T-helper 9 cell (primary cell): ENCODE data around the gene INHBC.
A peak's percentile ranks its signal among the peaks of the same experiment; 100 is the strongest.
"Not testable (repeated sequence)": the region's sequence is repeated elsewhere in the genome, so short reads cannot be mapped to it uniquely, and the experiment has no call there.

Experiments
- DNase-seq: peaks from one replicate; pipeline ENCODE4 v3.0.0-alpha.2; 2020

The INHBC gene

GRCh38 chr12:57429473-57430111, 5.0 kb upstream of the INHBC start:
- DNase-seq: no peak

- DNase-seq: no peak
Observed at GRCh38 chr12:57430112-57430930, 4.3 kb upstream of the INHBC start.

- DNase-seq: peak; percentile 92
Observed at GRCh38 chr12:57430931-57431566, 3.5 kb upstream of the INHBC start, which contains the start of gene R3HDM2. Gene R3HDM2 (minus strand): TSS chr12:57431043. CDS start chr12:57310428, 120,615 bp downstream.

GRCh38 chr12:57431654-57432188, 2.9 kb upstream of the INHBC start:
- no peak for DNase-seq

GRCh38 chr12:57433370-57433769, 1.2 kb upstream of the INHBC start:
- no peak for DNase-seq

GRCh38 chr12:57435293-57435692, 709 bp downstream of the INHBC start:
- no peak for DNase-seq

- no peak for DNase-seq
Observed at GRCh38 chr12:57438400-57438799, 3.8 kb downstream of the INHBC start.

- DNase-seq: no peak
Observed at GRCh38 chr12:57439762-57440266, 5.2 kb downstream of the INHBC start.

- not testable (repeated sequence) for DNase-seq
Observed at GRCh38 chr12:57441393-57441792, 6.8 kb downstream of the INHBC start.

- DNase-seq: no peak
Observed at GRCh38 chr12:57441846-57442427, 7.4 kb downstream of the INHBC start.

- DNase-seq: not testable (repeated sequence)
Observed at GRCh38 chr12:57444337-57444736, 9.8 kb downstream of the INHBC start.

- DNase-seq: no peak
Observed at GRCh38 chr12:57444744-57445143, 10.2 kb downstream of the INHBC start.

GRCh38 chr12:57446292-57446960, 11.8 kb downstream of the INHBC start:
- no peak for DNase-seq

- no peak for DNase-seq
Observed at GRCh38 chr12:57448669-57449068, 14.1 kb downstream of the INHBC start.

- no peak for DNase-seq
Observed at GRCh38 chr12:57449375-57449774, 14.8 kb downstream of the INHBC start.

- DNase-seq: no peak
Observed at GRCh38 chr12:57450057-57450456, 15.5 kb downstream of the INHBC start.

GRCh38 chr12:57451233-57451778, 16.7 kb downstream of the INHBC start:
- DNase-seq: no peak

- DNase-seq: no peak
Observed at GRCh38 chr12:57452181-57452936, 17.8 kb downstream of the INHBC start.

GRCh38 chr12:57452937-57453509, 18.4 kb downstream of the INHBC start:
- DNase-seq: no peak

- no peak for DNase-seq
Observed at GRCh38 chr12:57454213-57454565, 19.6 kb downstream of the INHBC start.
